Mucosa of descending colon (tissue), 3 donors: ENCODE results near the gene CXCL16. TPM values are rescaled to one million over a fixed set of nuclear protein-coding genes. Genes with fewer than 3 reads are reported as not detected.

Source experiments
- ATAC-seq: fragments of 200-7000 bp; cut with Tn5 transposase; one replicate; pipeline ENCODE4 v1.9.1; 2020; ENCODE audit warnings: mild to moderate bottlenecking, moderate library complexity
- DNase-seq, 3 donors: peaks; one replicate each; pipeline ENCODE4 v3.0.0-alpha.2; 2020
- H3K36me3 ChIP-seq: fragments of 200-600 bp; one replicate; pipeline ENCODE4 v1.8.0; 2021; ENCODE audit warnings: low read depth, mild to moderate bottlenecking
- H3K4me1 ChIP-seq: fragments of 200-600 bp; one replicate; pipeline ENCODE4 v1.8.0; 2021; ENCODE audit warnings: low read depth, mild to moderate bottlenecking
- H3K4me3 ChIP-seq: fragments of 200-600 bp; one replicate; pipeline ENCODE4 v1.8.0; 2021; ENCODE audit warnings: mild to moderate bottlenecking
- H3K9me3 ChIP-seq: fragments of 200-600 bp; one replicate; pipeline ENCODE4 v1.8.0; 2021; ENCODE audit warnings: mild to moderate bottlenecking
- CTCF ChIP-seq: fragments of 200-600 bp; IDR thresholded peaks from one replicate; pipeline ENCODE4 v1.8.0; 2022; ENCODE audit warnings: antibody characterized with exemption, mild to moderate bottlenecking
- intact Hi-C, 2 donors: fragments of 100-400 bp; cut with DNase I in 1 of 2; cut with micrococcal nuclease in 1 of 2; formaldehyde crosslinking; loops; one replicate each; pipeline versions ENCODE4 v1.11.0 to v1.11.1; 2022; cut with DNase I, micrococcal nuclease
- total RNA-seq, 3 donors: library from RNA; stranded (reverse); fragmentation: NEBNext Ultra II Directional in 2 of 3; extraction: Animal tissue kit (Norgen Biotek cat#: 25700) in 2 of 3; gene quantifications; one replicate each; pipeline versions ENCODE4 v1.2.1 to v1.2.4, GENCODE V29; 2021 to 2023
- donor health status: DM: no; HTN: no; CAD: no; lungs with moderate emphysema.
- donor health status: DM: no; HTN: no; CAD: no.
- donor health status: DM: no; HTN: yes; CAD: no.

CXCL16 gene
- total RNA-seq, 3 donors from 2014 or later: 20.3 to 41.9 (median 30.2) TPM

GRCh38 chr17:4786106-4786511, 46.4 kb upstream of the CXCL16 start, which contains the start of gene VMO1:
Gene VMO1, minus strand, starts transcription at chr17:4786364. Its CDS starts 12 bp downstream, at chr17:4786352.
- Histone ChIP-seq H3K4me1 (peaks cover 36% of the 10 kb centered on the region), H3K36me3 (no peaks in the 10 kb centered on the region), H3K4me3 (no peak within 1 kb of the TSS), H3K9me3 (no peaks in the 10 kb centered on the region)
- intact Hi-C loops: loop anchor here (5.0 to 10.0 kb wide), 3 partner anchors 61 to 101 kb away; no protein-coding TSS in a partner anchor
- no peak for TF ChIP-seq CTCF
- ATAC-seq (no peak), DNase-seq (peak; percentile 18 to 55 (median 39))

GRCh38 chr17:4785311-4786105, 45.8 kb upstream of the CXCL16 start:
- DNase-seq (peak in 1 of 3 donors; percentile 50), ATAC-seq (no peak)
- Histone ChIP-seq H3K4me3 (no peak overlapping the region), H3K36me3 (no peaks in the 10 kb centered on the region), H3K9me3 (no peaks in the 10 kb centered on the region), H3K4me1 (peaks cover 36% of the 10 kb centered on the region)
- TF ChIP-seq CTCF: no peak
- intact Hi-C loops: loop anchor here (5.0 to 10.0 kb wide), 3 partner anchors 61 to 102 kb away; no protein-coding TSS in a partner anchor

DNA sequence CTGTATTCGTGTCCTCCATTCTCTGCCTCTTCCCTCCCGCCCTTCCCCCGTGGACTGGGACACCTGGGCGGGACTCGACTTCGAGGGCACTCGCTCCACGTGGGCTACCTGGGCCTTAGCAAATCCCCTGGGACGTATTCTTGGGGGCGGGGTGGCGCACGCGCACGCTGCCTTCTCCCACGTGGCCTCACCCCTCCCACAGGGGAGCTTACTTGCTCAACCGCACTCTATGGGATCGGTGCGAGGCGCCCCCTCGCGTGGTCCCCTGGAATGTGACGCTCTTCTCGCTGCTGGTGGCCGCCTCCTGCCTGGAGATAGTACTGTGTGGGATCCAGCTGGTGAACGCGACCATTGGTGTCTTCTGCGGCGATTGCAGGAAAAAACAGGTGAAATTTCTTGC, 42.9 kb upstream of the CXCL16 start:
- no peak overlapping the region for H3K4me3 ChIP-seq
- H3K36me3 ChIP-seq: no peaks in the 10 kb centered on the region
- intact Hi-C loops: loop anchor here (10.0 kb wide), 2 partner anchors 58 to 102 kb away; no protein-coding TSS in a partner anchor
- no peak for DNase-seq
- no peaks in the 10 kb centered on the region for H3K9me3 ChIP-seq
- no peak for ATAC-seq
- peaks cover 23% of the 10 kb centered on the region for H3K4me1 ChIP-seq
- TF ChIP-seq CTCF: no peak

GRCh38 chr17:4780325-4780955, 40.7 kb upstream of the CXCL16 start:
- intact Hi-C loops: loop anchor here (10.0 kb wide), 2 partner anchors 56 to 104 kb away; no protein-coding TSS in a partner anchor
- ATAC-seq: no peak
- Histone ChIP-seq H3K4me1 (peaks cover 3% of the 10 kb centered on the region), H3K4me3 (no peak overlapping the region), H3K9me3 (no peaks in the 10 kb centered on the region), H3K36me3 (no peaks in the 10 kb centered on the region)
- DNase-seq: peak in 1 of 3 donors; percentile 31
- no peak for TF ChIP-seq CTCF

DNA sequence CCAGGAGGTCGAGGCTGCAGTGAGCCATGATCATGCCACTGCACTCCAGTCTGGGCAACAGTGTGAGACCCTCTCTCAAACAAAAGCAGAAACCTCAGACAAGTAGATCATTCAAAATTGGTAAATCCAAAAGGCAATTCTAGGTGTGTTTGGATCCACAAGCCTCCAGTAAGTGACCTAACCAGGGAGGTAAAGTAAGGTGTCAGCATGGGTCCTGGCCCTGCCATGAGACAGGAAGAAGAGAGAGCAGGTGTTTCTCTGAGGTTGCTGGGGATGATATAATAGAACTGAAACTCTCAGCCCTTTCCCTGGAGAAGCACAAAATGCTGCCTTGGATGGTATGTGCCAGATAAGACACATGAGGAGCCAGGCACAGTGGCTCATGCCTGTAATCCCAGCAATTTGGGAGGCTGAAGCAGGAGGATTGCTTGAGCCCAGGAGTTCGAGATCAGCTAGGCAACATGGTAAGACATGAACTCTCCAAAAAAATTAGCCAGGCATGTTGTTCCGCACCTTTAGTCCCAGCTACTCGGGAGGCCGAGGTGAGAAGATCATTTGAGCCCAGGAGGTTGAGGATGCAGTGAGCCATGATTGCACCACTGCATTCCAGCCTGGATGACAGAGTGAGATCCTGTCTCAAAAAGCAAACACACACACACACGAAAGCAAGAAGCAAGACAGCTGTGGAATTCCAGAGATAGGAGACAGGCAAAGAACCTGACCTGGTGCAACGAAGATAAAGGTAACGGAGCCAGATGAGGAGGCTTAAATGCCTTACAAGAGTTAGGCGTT, 38.4 kb upstream of the CXCL16 start:
- no peak for TF ChIP-seq CTCF
- no peaks in the 10 kb centered on the region for H3K36me3 ChIP-seq
- no peaks in the 10 kb centered on the region for H3K4me1 ChIP-seq
- ATAC-seq: no peak
- no peak overlapping the region for H3K4me3 ChIP-seq
- intact Hi-C loops: no loop called here
- DNase-seq: no peak
- no peaks in the 10 kb centered on the region for H3K9me3 ChIP-seq
